Anterior cingulate cortex (tissue), 58 donors: Measurements from ENCODE around the gene UTS2B.

Source experiments
- DNase-seq, 58 donors: peaks; one replicate each; lab custom pipeline; 2025; lab: John Stamatoyannopoulos, UW

UTS2B gene

GRCh38 chr3:191353022-191353777 lies 22.9 kb upstream of the UTS2B start:
- DNase-seq, result no peak

- no peak for DNase-seq
Measured at GRCh38 chr3:191352014-191352413, 21.7 kb upstream of the UTS2B start.

GRCh38 chr3:191350396-191351090 lies 20.2 kb upstream of the UTS2B start:
- no peak for DNase-seq

- no peak for DNase-seq
Measured at GRCh38 chr3:191348098-191348497, 17.8 kb upstream of the UTS2B start.

- no peak for DNase-seq
Measured at GRCh38 chr3:191347228-191347627, 16.9 kb upstream of the UTS2B start.

- DNase-seq, result no peak
Measured at GRCh38 chr3:191345334-191345733, 15.0 kb upstream of the UTS2B start.

- no peak for DNase-seq
Measured at GRCh38 chr3:191343913-191344312, 13.6 kb upstream of the UTS2B start.

GRCh38 chr3:191343115-191343514 lies 12.8 kb upstream of the UTS2B start:
- no peak for DNase-seq

- peak in 2 of 58 donors; percentile 2 to 15 for DNase-seq
Measured at GRCh38 chr3:191342411-191342810, 12.1 kb upstream of the UTS2B start.

- DNase-seq, result no peak
Measured at GRCh38 chr3:191342006-191342405, 11.7 kb upstream of the UTS2B start.

- no peak for DNase-seq
Measured at GRCh38 chr3:191340966-191341365, 10.6 kb upstream of the UTS2B start.

GRCh38 chr3:191340351-191340750 lies 10.0 kb upstream of the UTS2B start:
- DNase-seq, result no peak

- DNase-seq, result no peak
Measured at GRCh38 chr3:191339316-191339917, 9.1 kb upstream of the UTS2B start.

GRCh38 chr3:191338177-191338488 lies 7.8 kb upstream of the UTS2B start:
- DNase-seq, result no peak

GRCh38 chr3:191336833-191337232 lies 6.5 kb upstream of the UTS2B start:
- DNase-seq, result no peak

- DNase-seq, result no peak
Measured at GRCh38 chr3:191334346-191334893, 4.1 kb upstream of the UTS2B start.

GRCh38 chr3:191333298-191333880 lies 3.1 kb upstream of the UTS2B start:
- no peak for DNase-seq

GRCh38 chr3:191331388-191331787 lies 1.1 kb upstream of the UTS2B start:
- no peak for DNase-seq

- peak in 1 of 58 donors; percentile 10 for DNase-seq
Measured at GRCh38 chr3:191330530-191331048, 263 bp upstream of the UTS2B start.

GRCh38 chr3:191328962-191329653 lies 1.2 kb downstream of the UTS2B start, which contains the start of gene CCDC50:
TSS of gene CCDC50 (plus strand) at chr3:191329394. CDS start at chr3:191329675, 281 bp downstream.
- DNase-seq, result peak in 57 of 58 donors; percentile 19 to 84 (median 70)
